HG03558 (cell line): ENCODE results near the gene SEC62.
A peak's percentile ranks its signal among the peaks of the same experiment; 100 is the strongest.

Experiments used
- ATAC-seq: cut with Tn5 transposase; IDR thresholded peaks from one replicate; pipeline ENCODE4 v1.9.1; 2021; ENCODE audit warnings: moderate number of reproducible peaks; ENCODE audit not compliant: unreplicated experiment; ENCODE audit errors: extremely low read depth

The SEC62 gene

DNA sequence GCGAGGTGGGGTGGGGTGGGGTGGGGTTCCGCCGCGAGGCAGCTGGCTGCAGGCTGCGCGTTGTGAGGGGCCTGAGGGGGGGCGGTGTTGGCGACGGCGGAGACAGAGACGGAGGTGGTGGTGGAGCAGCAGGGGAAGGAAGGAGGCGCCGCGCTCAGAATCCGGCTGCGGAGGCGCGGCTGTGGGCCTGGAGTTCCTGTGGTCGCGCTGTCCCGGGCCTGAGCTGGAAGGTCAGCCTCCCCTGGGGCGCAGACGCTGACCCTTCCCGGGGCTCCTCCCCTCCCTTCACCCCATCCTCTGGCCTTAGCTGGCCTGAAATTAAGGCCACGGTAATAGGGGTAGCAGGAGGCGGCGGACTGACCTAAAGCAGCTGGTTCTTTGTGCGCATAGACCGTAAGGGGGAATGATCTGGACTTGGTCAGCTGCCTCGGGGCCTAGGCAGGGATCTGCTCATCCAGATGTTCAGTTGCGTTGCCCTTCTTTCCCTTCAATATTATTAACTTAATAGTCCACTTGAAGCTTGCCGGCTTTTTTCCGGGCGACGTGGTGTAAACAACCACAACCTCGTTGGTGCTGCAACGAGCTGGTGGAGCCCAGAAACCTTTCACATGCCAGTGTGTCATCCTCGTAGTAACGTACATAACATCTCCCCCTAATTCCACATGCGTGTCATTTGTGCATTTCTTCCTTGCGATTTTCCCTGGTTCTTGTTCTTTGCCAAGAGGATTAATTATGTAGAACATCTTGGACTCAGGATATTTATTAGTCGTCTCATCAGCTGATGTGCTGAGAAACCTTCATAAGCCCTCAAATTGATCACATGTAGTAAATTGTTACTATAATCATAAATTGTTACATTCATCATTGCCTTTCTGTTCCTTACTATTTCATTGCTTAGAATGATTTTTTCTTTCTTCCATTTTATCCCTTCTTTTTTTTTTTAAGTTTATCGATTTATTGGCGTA, 626 bp downstream of the SEC62 start:
- no peak for ATAC-seq

DNA sequence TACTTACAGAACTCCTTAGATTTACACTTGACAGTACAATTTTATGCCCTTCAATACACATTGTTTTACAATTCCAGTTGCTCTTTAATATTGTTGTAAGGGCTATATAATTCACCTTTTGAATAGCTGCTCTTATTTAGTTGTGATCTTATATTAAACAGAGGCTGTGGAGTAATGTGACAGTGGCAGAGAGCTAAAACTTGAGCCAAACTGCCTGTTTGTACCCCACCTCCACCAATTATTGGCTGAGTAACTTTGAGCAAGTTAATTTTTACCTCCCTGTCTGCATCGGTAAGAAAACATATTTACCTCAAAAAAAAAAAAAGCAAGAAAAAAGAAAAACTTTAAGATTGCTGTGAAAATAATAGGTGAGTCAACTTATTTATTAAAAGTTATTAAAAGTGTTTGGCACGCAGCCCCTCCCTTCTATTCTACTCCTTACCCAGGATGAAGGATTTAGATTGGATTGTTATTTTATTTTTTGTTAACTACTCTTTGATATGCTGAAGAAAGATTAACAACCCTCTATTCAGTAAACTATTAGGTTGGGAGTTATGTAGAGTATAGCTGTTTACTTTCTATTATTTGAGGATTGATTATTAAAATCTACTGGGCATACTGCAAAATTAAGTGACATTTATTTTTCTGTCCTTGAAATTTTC, 1.7 kb downstream of the SEC62 start:
- ATAC-seq = no peak

DNA sequence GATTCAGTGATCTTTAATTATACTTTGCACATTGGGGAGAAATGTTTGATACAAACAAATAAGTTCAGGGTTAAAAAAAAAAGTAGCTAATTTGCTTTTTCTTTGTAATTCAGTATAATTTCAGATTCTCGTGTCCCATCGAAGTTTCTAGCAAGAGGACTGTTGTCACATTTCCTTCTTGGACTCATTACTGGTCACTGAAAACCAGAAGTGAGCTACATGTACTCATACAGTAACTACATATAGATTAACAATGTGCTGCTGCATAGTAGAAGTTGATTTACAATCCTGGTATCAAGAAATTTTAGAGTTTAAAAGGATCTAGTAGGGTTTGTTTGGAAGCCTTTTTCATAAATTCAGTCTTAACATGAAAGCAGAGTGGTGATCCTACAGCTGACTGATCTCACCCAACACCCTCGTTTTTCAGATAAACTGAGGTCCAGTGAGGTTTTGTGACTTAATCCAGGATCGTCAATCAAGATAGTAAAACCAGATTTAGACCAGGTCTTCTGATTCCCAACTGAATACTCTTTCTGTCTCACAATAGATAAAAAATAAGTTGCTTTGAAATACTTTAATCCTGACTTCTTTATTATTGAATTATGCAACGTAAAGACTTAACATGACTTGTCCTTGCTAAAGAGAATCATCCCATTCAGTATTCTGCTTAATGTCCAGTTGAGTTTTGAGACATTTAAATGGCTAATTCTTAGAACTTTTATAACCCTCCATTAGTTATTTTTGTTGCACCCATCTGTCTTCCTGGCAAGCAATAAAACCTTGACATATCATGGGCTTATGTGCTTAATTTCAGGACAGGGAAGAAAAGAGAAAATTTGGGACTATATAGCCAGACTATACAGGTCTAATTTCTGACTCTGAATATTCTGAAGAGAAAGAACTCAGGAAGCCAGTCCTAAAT, 2.8 kb downstream of the SEC62 start:
- ATAC-seq = no peak

DNA sequence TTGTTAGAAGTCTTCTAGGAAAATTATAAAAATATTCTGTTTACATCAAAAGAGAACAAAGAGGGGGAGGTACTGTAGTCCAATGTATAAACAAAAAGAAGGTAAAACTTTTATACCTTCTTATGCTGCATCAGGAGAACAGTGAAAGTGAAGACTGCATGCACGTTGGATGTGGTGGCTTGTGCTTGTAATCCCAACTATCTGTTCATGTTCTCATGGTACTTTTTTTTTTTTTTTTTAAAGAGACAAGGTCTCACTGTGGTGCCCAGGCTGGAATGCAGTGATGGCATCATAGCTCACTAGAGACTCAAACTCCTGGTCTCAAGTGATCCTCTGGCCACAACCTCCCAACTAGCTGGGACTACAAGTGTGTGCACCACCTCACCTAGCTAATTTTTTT, 4.2 kb downstream of the SEC62 start:
- no peak for ATAC-seq

DNA sequence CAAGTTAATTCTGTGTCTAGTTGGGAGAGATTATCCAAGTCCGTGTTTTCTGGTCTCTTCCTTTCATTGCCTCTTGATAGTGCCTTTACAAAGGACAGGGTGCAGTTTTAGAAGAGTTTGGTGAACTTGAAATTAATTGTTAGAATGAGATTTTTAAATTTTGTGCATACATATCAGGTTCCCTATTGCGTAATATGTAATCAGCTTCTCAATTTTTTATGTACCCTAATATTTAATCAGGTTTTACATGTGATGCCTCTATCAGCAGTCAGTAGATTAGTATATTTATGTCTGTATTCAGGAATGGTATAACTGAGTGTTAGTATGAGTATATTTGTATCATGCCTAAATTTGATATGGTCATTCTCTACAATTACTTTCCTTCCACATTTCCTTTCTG, 4.9 kb downstream of the SEC62 start:
- ATAC-seq = no peak

DNA sequence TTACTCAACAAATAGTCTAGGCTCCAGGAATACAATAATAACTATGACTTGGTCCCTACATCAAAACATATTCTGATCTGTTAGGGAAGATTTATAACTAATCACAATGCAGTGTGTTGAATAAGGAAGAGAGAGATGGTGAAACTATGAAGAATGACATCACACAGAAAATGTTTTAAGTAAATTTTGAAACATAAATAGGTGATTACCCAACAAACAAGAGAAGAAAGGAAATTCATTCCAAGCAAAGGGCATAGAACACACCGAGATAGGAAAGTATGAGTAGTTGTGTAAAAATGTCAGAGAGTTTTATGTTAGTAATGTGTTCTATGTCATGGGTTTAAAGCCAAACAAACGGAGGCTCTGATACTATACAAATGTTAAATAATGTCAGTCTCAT, 13.4 kb downstream of the SEC62 start:
- no peak for ATAC-seq

DNA sequence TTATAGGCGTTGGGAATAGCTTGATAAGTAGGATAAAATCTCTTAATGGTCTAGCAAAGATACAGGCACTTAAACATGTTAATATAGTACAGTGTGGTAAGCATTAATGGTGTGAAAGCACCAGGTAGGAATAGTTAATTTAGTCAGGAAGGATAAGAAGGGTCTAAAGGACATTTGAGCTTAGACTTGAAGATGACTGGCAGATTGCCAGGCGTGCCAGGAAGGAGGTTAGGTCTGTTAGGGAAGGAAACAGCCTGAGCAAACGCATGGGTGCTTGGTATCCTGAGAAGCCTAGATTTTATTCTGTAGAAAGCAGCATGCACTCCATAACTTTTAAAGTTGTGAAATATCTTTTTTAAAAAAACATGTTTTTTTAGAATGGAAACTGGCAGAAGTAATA, 17.7 kb downstream of the SEC62 start:
- ATAC-seq = no peak

DNA sequence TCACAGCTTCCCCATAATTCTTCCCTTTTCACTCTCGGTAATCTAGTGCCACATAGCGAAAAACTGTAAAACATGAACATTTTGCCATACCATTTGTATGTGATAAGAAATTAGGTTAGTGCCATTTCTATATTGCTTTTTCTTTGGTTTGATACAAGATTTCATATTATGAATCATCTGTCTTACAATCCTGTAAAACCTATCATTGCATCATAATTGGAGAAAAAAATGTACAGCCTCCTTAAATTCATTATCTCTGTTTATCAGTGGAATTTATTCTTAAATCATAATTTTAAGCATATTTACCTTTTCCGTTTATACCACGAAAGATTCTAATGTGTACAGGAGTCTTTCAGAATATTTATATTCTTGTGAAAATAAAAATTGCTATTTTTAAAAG, 23.8 kb downstream of the SEC62 start:
- ATAC-seq = no peak

DNA sequence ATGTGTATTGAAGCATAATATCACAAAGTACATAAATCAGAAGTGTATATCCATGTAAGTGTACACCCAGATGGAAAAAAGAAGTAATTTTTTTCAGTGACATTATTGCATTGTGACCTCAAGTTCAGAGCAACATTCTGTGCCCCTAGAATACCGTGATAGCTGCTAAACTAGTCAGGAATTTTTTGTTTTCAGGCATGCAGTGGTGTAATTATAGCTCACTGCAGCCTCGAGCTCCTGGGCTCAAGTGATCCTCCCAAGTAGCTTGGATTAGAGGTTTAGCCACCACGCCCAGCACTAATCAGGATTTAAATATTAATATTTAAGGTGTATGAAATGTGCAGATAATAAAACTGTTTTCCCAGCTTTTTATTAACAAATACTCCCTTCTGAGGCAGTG, 25.5 kb downstream of the SEC62 start:
- ATAC-seq = no peak

DNA sequence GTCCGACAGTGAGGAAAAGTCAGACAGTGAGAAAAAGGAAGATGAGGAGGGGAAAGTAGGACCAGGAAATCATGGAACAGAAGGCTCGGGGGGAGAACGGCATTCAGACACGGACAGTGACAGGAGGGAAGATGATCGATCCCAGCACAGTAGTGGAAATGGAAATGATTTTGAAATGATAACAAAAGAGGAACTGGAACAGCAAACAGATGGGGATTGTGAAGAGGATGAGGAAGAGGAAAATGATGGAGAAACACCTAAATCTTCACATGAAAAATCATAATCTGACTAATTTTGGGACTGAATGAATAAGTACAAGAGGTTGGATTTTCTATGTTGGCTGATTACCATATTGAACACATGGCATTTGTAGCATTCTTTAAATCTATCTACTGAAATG, 26.2 kb downstream of the SEC62 start:
- ATAC-seq = no peak

DNA sequence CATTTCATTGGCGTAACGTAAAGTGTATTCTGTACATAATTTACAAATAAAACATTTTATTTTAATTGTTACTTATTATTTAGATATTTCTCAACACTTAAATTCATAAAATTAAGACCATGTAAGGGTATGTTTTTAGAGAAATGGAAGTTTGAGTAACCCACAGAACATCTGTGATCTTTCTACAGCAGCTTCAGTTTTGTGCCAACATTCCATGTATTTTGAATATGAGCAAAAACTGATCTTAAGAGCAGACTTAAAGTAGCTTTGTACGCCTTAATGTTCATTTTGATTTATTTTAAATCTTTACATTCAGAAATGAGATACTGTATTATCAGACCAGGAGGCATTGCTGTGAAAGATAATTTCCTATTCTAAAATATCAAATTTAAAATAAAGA, 27.2 kb downstream of the SEC62 start:
- no peak for ATAC-seq

DNA sequence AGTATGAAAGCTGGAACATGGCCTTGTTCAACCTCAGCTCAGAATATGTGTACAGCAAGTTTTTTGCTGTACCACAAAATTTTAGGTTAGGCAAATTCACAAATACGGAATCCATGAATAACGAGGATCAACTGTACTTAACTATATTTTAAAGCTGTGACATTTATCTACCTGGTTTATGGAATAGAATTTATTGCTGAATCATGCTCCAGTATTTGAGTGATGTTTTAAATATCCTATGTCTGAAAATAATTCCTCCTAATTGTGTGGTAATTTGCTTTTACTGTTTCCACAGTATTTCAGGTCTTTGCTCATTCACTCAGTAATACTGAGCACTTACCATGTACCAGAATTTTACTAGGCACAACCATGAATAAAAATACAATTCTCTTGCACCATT, 29.5 kb downstream of the SEC62 start:
- ATAC-seq = no peak

DNA sequence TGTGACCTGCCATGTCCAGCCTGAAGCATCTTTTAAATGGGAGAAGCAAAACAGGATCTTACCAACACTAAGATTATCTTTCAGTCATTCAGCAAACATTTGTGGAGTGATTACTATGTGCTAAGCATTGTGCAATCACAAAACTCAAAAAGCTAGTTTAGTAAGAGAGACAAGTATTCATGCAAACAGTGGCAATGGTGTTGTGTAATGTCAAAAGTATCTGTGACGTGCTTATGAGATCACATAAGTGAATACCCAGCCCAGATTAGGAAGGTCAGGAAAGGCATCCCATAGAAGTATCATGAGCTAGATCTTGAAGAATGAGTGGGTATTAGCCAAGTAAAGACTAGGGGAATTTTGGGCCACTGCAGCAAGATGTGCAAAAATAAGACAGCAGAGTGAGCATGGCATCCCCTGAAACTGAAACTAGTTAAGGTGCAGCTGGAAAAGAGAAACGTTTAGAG, 32.1 kb downstream of the SEC62 start:
- no peak for ATAC-seq

DNA sequence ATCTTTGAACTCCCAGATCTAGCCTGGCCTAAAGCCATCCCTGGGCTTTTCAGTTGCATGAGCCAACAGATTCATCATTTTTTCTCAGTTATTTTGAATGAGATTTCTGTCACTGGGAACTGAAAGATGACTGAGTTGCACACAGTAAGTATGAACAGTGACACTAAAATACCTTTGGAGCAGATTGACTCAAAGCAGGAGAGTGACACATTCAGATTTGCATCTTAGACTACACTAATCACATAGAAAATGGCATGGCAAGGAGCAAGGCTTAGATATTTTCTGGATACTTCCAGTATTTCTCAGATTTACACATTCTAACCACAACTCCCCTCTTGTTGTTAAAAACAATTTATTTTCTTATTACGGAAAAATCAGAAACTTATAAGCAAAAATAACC, 32.8 kb downstream of the SEC62 start:
- ATAC-seq = peak; percentile 92

DNA sequence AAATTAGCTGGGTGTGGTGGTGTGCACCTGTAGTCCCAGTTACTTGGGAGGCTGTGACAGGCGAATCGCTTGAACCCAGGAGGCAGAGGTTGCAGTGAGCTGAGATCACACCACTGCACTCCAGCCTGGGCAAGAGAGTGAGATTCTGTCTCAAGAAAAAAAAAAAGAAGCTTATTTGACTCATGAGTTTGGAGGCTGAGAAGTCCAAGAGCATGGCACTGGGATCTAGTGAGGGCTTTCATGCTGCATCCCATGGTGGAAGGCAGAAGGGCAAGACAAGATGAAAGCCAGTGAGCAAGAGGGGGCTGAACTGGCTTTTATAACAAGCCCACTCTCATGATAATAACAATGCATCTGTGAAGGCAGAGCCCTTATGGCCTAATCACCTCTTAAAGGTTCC, 33.4 kb downstream of the SEC62 start:
- ATAC-seq = no peak

DNA sequence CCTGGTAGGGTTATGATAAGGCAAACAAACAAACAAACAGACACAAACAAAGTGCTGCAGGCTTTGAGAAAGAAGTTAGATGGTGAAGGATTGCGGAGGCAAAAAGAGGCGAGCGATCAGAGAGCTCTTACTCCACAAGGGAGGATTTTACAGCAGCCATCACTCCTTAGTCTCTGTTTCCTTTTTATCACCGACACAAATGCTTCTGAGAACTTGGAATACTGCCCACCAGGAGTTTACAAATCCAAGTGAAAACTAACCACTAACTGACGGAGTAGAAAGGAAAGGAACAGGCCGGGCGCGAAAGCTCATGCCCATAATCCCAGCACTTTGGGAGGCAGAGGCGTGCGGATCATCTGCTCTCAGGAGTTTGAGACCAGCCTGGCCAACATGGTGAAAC, 35.6 kb downstream of the SEC62 start:
- ATAC-seq = no peak

DNA sequence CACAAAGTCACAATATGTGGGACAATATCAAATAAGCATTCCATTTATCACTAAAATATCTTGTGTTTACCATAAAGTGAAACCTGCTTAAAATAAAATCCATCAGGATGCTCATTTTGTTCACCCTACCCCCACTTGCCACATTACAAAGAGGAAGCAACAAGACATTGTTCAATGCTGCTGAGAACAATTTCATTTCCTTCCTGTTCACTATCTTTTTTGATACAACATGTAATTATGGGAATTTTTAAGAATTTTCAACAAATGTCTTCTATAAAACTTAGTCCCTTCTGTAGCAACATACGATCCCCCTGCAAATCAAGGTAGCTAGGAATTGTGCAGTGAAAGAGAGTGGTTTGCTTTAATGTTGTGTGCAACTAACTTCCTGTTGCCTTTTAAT, 36.3 kb downstream of the SEC62 start:
- no peak for ATAC-seq

DNA sequence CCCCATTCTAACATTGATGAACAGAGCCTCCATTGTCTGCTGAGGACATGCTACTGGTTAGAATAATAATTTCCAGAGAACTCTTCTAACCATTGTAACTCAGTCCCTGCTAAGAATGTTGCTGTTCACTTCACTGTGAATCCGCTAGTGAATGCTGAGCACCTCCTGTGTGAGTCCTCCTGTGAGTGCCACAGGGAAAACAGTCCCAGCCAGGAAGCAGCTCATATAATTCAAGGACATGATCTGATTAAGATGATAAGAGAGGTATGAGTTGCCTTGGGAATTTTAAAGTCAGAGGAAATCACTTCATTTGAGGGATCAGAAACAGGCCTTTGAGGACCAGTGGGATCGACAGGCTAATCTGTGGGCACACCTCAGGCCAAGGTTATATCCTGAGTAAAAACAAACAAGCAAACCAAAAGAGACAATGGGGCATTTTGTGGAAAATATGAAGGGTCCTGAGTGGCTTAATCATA, 37.3 kb downstream of the SEC62 start:
- ATAC-seq = no peak

DNA sequence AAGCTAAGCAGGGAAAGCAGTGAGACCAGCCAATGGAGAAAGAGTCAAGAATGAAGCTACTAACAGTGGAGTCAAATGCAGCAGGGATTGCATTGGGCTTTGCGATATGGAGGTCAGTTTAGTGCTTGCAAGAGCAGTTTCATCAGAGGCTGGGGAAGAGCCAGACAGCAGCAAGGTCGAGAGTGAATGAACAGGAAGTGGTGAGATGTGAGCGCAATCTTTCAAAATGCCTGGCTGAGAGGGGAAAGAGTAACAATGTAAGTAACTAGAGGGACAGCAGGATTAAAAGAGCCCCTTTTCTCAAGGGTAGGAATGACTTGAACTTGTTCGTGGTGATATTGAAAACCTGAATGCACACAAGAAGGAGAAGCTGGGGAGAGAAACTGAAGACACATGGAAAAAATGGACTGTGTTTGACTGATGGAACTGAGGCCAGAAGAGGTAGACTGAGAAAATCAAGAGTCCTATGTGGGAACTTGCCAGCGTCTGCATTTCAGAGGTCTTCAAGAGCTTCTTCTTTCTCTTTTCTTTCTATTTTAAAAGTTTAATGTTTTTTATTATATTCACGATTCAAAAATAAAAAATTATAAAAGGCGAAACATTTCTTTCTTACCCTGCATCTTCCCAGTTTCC, 40.5 kb downstream of the SEC62 start:
- peak; percentile 95 for ATAC-seq

DNA sequence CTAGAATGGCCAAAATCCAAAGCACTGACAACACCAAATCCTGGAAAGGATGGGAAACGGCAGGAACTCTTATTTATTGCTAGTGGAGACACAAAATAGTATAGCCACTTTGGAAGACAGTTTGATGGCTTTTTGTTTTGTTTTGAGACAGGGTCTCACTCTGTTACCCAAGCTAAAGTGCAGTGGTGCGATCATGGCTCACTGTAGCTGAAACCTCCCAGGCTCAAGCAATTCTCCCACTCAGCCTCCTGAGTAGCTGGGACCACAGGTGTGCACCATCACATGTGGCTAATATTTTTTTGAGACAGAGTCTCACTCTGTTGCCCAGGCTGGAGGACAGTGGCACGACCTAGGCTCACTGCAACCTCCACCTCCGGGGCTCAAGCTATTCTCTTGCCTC, 43.9 kb downstream of the SEC62 start:
- ATAC-seq = no peak
